Neural progenitor cell (in vitro differentiated cells): ENCODE data around the gene SDK1. TPM values are rescaled to one million over a fixed set of nuclear protein-coding genes. Genes with fewer than 3 reads are reported as not detected.
A peak's percentile ranks its signal among the peaks of the same experiment; 100 is the strongest.

ENCODE experiments used
- DNase-seq: peaks from one replicate; pipeline ENCODE4 v3.0.0-alpha.2; 2016; ENCODE audit warnings: low spot score
- H2AFZ ChIP-seq: fragments of 200-600 bp; sonication (generic); replicated peaks from 2 replicates; pipeline ENCODE4 v1.6.1; 2016; ENCODE audit warnings: antibody characterized with exemption
- H3F3A ChIP-seq: fragments of 200-600 bp; sonication (generic); 2 replicates; pipeline ENCODE4 v1.6.1; 2016; ENCODE audit warnings: antibody characterized with exemption, low read depth
- H3K27ac ChIP-seq: fragments of 200-600 bp; sonication (generic); 2 replicates; pipeline ENCODE4 v1.5.1; 2016; ENCODE audit warnings: mild to moderate bottlenecking
- H3K27me3 ChIP-seq: fragments of 200-600 bp; sonication (generic); 2 replicates; pipeline ENCODE4 v1.6.1; 2016; ENCODE audit warnings: mild to moderate bottlenecking, moderate library complexity
- H3K36me3 ChIP-seq: fragments of 200-600 bp; sonication (generic); 2 replicates; pipeline ENCODE4 v1.5.1; 2016
- H3K4me1 ChIP-seq: fragments of 200-600 bp; sonication (generic); 2 replicates; pipeline ENCODE4 v1.6.1; 2016; ENCODE audit warnings: mixed run types
- H3K4me2 ChIP-seq: fragments of 200-600 bp; sonication (generic); 2 replicates; pipeline ENCODE4 v1.6.1; 2016
- H3K4me3 ChIP-seq: fragments of 200-600 bp; sonication (generic); 2 replicates; pipeline ENCODE4 v1.5.1; 2016
- H3K79me2 ChIP-seq: fragments of 200-600 bp; sonication (generic); 2 replicates; pipeline ENCODE4 v1.6.1; 2016; ENCODE audit warnings: low read depth
- H3K9ac ChIP-seq: fragments of 200-600 bp; sonication (generic); 2 replicates; pipeline ENCODE4 v1.6.1; 2016
- H3K9me3 ChIP-seq: fragments of 200-600 bp; sonication (generic); 2 replicates; pipeline ENCODE4 v1.5.1; 2016; ENCODE audit warnings: low read depth
- H4K20me1 ChIP-seq: fragments of 200-600 bp; sonication (generic); 2 replicates; pipeline ENCODE4 v1.6.1; 2016; ENCODE audit warnings: low read depth
- H3K27ac Mint-ChIP-seq: 3 replicates; pipeline ENCODE4 v1.8.0; 2021; ENCODE audit warnings: mixed read lengths
- H3K27me3 Mint-ChIP-seq: 2 replicates; pipeline ENCODE4 v1.8.0; 2022; ENCODE audit warnings: low read depth, mild to moderate bottlenecking, inconsistent platforms, moderate library complexity, mixed read lengths; ENCODE audit not compliant: insufficient read depth
- H3K36me3 Mint-ChIP-seq: 3 replicates; pipeline ENCODE4 v1.8.0; 2021; ENCODE audit warnings: mixed read lengths
- H3K4me1 Mint-ChIP-seq: 3 replicates; pipeline ENCODE4 v1.8.0; 2021; ENCODE audit warnings: mixed read lengths
- H3K4me3 Mint-ChIP-seq: 3 replicates; pipeline ENCODE4 v1.8.0; 2021; ENCODE audit warnings: mild to moderate bottlenecking, moderate library complexity, mixed read lengths
- H3K9me3 Mint-ChIP-seq: 3 replicates; pipeline ENCODE4 v1.8.0; 2020; ENCODE audit warnings: mixed read lengths
- EZH2 ChIP-seq: fragments of 200-600 bp; sonication (generic); IDR thresholded peaks from 2 replicates; pipeline ENCODE4 v1.6.1; 2017; ENCODE audit warnings: antibody characterized with exemption, mild to moderate bottlenecking, moderate library complexity
- EZH2phosphoT487 ChIP-seq: fragments of 200-600 bp; sonication (generic); IDR thresholded peaks from 2 replicates; pipeline ENCODE4 v1.6.1; 2017; ENCODE audit warnings: antibody characterized with exemption
- total RNA-seq: library from RNA; depleted of rRNA; stranded (reverse); fragments of >200 nt; gene quantifications from 2 replicates; pipeline ENCODE4 v1.2.3, GENCODE V29; 2015; ENCODE audit warnings: low replicate concordance
- TF ChIP-seq, protein P1 (sequence below): fragments of 200-600 bp; sonication (generic); IDR thresholded peaks from 2 replicates; pipeline ENCODE4 v1.5.1; 2017; ENCODE audit warnings: antibody characterized with exemption, mild to moderate bottlenecking

Gene SDK1
- total RNA-seq, 1 donor from 2014 or later, result 4.9 TPM

DNA sequence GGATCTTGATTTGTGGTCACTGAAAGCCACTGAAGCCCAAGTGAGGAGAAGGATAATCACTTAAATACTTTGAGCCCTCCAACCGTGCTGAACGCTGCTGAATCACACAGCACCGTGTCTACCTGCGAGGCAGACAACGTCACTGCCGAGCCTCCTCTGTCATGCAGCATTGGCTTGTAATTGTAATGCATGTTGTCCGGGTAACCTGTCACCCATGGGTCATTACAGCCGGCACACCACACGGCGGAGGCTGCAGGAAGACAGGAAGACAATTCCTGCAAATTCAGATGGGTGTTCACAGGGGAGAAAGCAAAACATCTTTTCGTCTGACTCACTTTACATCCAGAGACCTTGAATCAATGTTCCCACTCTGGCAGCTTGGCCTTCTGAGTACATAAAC lies 835.0 kb downstream of the SDK1 start:
- H3K4me3 ChIP-seq, result no peak overlapping the region
- peaks cover 11% of the 10 kb centered on the region for H3K36me3 Mint-ChIP-seq
- H2AFZ ChIP-seq, result no peak overlapping the region
- TF ChIP-seq, protein P1, sequence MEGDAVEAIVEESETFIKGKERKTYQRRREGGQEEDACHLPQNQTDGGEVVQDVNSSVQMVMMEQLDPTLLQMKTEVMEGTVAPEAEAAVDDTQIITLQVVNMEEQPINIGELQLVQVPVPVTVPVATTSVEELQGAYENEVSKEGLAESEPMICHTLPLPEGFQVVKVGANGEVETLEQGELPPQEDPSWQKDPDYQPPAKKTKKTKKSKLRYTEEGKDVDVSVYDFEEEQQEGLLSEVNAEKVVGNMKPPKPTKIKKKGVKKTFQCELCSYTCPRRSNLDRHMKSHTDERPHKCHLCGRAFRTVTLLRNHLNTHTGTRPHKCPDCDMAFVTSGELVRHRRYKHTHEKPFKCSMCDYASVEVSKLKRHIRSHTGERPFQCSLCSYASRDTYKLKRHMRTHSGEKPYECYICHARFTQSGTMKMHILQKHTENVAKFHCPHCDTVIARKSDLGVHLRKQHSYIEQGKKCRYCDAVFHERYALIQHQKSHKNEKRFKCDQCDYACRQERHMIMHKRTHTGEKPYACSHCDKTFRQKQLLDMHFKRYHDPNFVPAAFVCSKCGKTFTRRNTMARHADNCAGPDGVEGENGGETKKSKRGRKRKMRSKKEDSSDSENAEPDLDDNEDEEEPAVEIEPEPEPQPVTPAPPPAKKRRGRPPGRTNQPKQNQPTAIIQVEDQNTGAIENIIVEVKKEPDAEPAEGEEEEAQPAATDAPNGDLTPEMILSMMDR, result no peak
- no peak for TF ChIP-seq EZH2
- no peak for TF ChIP-seq EZH2phosphoT487
- H3K79me2 ChIP-seq, result no peaks in the 10 kb centered on the region
- no peak overlapping the region for H3K4me2 ChIP-seq
- H3K4me1 Mint-ChIP-seq, result peaks cover 49% of the 10 kb centered on the region
- H3K9me3 ChIP-seq, result no peaks in the 10 kb centered on the region
- H3K36me3 ChIP-seq, result no peaks in the 10 kb centered on the region
- peak overlapping the region; percentile 18 for H3K4me3 Mint-ChIP-seq
- H4K20me1 ChIP-seq, result no peaks in the 10 kb centered on the region
- H3K9me3 Mint-ChIP-seq, result no peaks in the 10 kb centered on the region
- peaks cover 3% of the 10 kb centered on the region for H3K27me3 Mint-ChIP-seq
- peak overlapping the region; percentile 81 for H3K27ac Mint-ChIP-seq
- DNase-seq, result no peak
- peaks cover 15% of the 10 kb centered on the region for H3K4me1 ChIP-seq
- no peaks in the 10 kb centered on the region for H3F3A ChIP-seq
- no peak overlapping the region for H3K27ac ChIP-seq
- H3K9ac ChIP-seq, result no peak overlapping the region
- no peaks in the 10 kb centered on the region for H3K27me3 ChIP-seq

DNA sequence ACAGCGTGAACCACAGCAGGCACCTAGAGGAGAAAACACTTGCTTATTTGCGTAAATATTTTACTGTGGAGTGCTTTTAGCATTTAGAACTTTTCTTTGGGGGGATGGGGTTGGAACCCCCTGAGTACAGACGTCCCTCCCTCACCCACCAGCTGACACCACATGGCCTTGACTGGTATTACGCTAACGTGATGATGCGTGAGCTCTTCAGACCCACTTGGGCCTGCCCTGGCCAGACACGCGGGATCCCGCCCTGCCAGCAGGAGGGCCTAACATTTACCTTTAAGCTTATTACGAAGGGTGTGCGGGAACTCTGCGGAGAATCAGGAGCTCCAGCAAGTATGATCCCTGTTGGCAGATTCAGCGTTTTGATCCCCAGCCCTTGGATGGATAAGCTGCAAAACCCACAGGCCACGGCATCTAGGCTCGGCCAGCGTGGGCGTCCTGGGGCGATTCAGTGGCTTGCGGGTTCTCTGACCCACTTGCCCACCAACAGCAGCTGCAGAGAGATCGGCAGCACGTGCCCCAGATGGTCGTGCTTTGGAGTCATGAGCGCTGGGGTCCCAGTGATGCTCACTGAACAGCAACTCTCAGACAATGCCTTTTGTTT lies 835.6 kb downstream of the SDK1 start:
- Histone ChIP-seq H3K36me3 (no peaks in the 10 kb centered on the region), H4K20me1 (no peaks in the 10 kb centered on the region), H3K9me3 (no peaks in the 10 kb centered on the region), H3F3A (no peaks in the 10 kb centered on the region), H3K27ac (no peak overlapping the region), H3K4me3 (no peak overlapping the region), H2AFZ (no peak overlapping the region), H3K9ac (no peak overlapping the region), H3K4me1 (peaks cover 11% of the 10 kb centered on the region), H3K27me3 (no peaks in the 10 kb centered on the region), H3K4me2 (no peak overlapping the region), H3K79me2 (no peaks in the 10 kb centered on the region)
- no peaks in the 10 kb centered on the region for H3K9me3 Mint-ChIP-seq
- TF ChIP-seq EZH2, result no peak
- DNase-seq, result no peak
- peaks cover 50% of the 10 kb centered on the region for H3K4me1 Mint-ChIP-seq
- peaks cover 3% of the 10 kb centered on the region for H3K27me3 Mint-ChIP-seq
- H3K27ac Mint-ChIP-seq, result peak overlapping the region; percentile 81
- peaks cover 6% of the 10 kb centered on the region for H3K36me3 Mint-ChIP-seq
- H3K4me3 Mint-ChIP-seq, result no peak overlapping the region

DNA sequence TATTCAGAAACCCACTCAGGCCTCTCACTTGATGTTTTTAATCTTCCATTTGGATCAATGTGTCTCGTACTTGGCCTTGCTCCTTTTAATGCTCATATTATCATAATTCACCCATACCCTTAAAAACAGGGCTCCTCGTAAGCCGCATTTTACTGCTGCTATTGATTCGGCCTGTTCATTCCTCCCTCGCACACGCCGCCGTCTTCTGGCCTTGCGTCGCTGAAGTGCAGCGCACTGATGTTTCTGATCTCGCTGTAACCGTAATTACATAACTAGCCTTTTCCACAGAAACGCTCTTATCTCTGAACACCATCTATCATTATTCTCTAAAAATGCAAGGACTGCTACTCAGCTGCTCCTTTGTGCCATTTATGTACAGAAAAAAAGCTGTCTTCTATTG lies 836.5 kb downstream of the SDK1 start:
- TF ChIP-seq, protein P1, result no peak
- no peak for TF ChIP-seq EZH2
- no peak for TF ChIP-seq EZH2phosphoT487
- Histone ChIP-seq H3K27ac (no peak overlapping the region), H3K4me3 (no peak overlapping the region), H2AFZ (no peak overlapping the region), H3K4me1 (peaks cover 11% of the 10 kb centered on the region), H3K4me2 (no peak overlapping the region), H3K9me3 (no peaks in the 10 kb centered on the region), H3K36me3 (no peaks in the 10 kb centered on the region), H3K9ac (no peak overlapping the region), H4K20me1 (no peaks in the 10 kb centered on the region), H3K27me3 (no peaks in the 10 kb centered on the region), H3F3A (no peaks in the 10 kb centered on the region), H3K79me2 (no peaks in the 10 kb centered on the region)
- no peak for DNase-seq
- H3K9me3 Mint-ChIP-seq, result no peaks in the 10 kb centered on the region
- H3K27ac Mint-ChIP-seq, result no peak overlapping the region
- H3K4me3 Mint-ChIP-seq, result no peak overlapping the region
- H3K4me1 Mint-ChIP-seq, result peaks cover 50% of the 10 kb centered on the region
- H3K27me3 Mint-ChIP-seq, result peaks cover 3% of the 10 kb centered on the region
- peaks cover 6% of the 10 kb centered on the region for H3K36me3 Mint-ChIP-seq

DNA sequence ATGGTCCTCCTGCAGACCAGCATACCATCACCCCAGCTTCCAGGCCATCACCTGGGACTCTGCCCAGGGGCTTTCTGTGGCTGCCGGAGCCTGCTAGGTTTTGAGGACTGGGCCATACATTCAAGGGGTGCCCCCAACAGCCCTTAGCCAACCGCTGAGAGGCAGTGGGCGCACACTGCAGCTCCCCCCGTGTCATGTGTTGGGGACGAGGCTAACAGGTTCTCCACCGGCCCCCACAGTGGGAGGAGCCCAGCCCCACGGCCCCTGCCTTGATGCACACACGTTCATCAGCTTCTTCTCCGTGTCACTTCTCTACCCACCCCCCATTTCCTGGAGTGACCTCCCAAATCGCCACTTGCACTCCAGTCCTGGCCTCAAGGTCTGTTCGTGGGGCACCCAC lies 837.8 kb downstream of the SDK1 start:
- no peak for DNase-seq
- Histone ChIP-seq H2AFZ (no peak overlapping the region), H3K27me3 (no peaks in the 10 kb centered on the region), H3K4me3 (no peak overlapping the region), H3K9ac (no peak overlapping the region), H3K4me1 (peaks cover 12% of the 10 kb centered on the region), H3K36me3 (no peaks in the 10 kb centered on the region), H3F3A (no peaks in the 10 kb centered on the region), H3K79me2 (no peaks in the 10 kb centered on the region), H4K20me1 (no peaks in the 10 kb centered on the region), H3K9me3 (no peaks in the 10 kb centered on the region), H3K27ac (no peak overlapping the region), H3K4me2 (no peak overlapping the region)
- TF ChIP-seq EZH2phosphoT487, result no peak
- TF ChIP-seq, protein P1, result no peak
- TF ChIP-seq EZH2, result no peak
- peaks cover 58% of the 10 kb centered on the region for H3K4me1 Mint-ChIP-seq
- H3K4me3 Mint-ChIP-seq, result no peak overlapping the region
- peaks cover 3% of the 10 kb centered on the region for H3K27me3 Mint-ChIP-seq
- H3K9me3 Mint-ChIP-seq, result no peaks in the 10 kb centered on the region
- H3K36me3 Mint-ChIP-seq, result peaks cover 1% of the 10 kb centered on the region
- no peak overlapping the region for H3K27ac Mint-ChIP-seq
